RWPE1 (cell line): ENCODE measurements around the gene BICC1.

Source experiments
- CTCF ChIA-PET: fragments of 350-600 bp; sonication (Branson Sonifier 250); formaldehyde crosslinking; extraction: SDS; loops from one replicate; lab custom pipeline; 2021; lab: Yijun Ruan, JAX
- POLR2A ChIA-PET: fragments of 400-600 bp; formaldehyde crosslinking; extraction: SDS; loops from one replicate; lab custom pipeline; 2020; ENCODE audit warnings: antibody characterized with exemption; ENCODE audit not compliant: low non-redundant PET; lab: Yijun Ruan, JAX
- DNase-seq: peaks from one replicate; pipeline ENCODE4 v3.0.0; 2012; ENCODE audit warnings: low spot score
- H3K27ac ChIP-seq: fragments of 450-650 bp; 2 replicates; pipeline ENCODE4 v1.5.1; 2017
- TF ChIP-seq, protein P1 (sequence below): fragments of 450-650 bp; conservative IDR thresholded peaks from 2 replicates; pipeline ENCODE4 v1.5.1; 2017; ENCODE audit warnings: low read depth, mild to moderate bottlenecking

The BICC1 gene, protein sequence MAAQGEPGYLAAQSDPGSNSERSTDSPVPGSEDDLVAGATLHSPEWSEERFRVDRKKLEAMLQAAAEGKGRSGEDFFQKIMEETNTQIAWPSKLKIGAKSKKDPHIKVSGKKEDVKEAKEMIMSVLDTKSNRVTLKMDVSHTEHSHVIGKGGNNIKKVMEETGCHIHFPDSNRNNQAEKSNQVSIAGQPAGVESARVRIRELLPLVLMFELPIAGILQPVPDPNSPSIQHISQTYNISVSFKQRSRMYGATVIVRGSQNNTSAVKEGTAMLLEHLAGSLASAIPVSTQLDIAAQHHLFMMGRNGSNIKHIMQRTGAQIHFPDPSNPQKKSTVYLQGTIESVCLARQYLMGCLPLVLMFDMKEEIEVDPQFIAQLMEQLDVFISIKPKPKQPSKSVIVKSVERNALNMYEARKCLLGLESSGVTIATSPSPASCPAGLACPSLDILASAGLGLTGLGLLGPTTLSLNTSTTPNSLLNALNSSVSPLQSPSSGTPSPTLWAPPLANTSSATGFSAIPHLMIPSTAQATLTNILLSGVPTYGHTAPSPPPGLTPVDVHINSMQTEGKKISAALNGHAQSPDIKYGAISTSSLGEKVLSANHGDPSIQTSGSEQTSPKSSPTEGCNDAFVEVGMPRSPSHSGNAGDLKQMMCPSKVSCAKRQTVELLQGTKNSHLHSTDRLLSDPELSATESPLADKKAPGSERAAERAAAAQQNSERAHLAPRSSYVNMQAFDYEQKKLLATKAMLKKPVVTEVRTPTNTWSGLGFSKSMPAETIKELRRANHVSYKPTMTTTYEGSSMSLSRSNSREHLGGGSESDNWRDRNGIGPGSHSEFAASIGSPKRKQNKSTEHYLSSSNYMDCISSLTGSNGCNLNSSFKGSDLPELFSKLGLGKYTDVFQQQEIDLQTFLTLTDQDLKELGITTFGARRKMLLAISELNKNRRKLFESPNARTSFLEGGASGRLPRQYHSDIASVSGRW

DNA sequence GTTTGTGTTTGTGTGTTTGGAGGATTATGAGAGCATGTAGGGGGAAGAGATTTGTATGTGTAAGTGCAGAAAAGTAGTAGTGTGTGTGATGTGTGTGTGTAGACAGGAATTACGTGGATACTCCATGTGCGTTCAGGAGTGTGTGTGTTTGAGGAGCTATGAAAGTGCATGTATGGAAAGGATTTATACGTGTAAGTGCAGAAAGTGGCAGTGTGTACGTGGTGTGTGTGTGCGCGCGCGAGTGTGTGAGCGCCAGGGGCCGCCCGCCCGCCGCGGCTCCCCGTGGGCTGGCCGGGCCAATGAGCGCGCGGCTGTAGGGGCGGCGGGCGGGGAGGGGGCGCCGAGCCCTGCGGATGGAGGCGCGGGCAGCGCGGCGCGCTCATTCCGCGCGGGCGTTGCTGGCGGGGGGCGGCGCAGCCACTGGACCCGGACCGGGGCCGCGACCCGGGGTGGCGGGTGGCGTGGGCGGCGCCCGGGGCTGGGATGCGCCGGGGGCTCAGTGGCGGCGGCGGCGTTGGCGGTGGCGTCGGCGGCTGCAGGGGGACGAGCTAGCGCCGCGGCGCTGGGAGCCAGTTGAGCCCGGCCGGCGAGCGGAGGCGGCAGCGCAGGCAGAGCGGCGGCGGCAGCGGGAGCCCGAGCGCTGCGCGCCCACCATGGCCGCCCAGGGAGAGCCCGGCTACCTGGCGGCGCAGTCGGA lies at the start of gene BICC1:
BICC1 (plus strand) TSS at position 382 of the 697 bp plus-strand sequence; CDS start at position 654, 272 bp downstream.
- H3K27ac ChIP-seq = peak within 1 kb of the TSS; percentile 63
- TF ChIP-seq, protein P1, sequence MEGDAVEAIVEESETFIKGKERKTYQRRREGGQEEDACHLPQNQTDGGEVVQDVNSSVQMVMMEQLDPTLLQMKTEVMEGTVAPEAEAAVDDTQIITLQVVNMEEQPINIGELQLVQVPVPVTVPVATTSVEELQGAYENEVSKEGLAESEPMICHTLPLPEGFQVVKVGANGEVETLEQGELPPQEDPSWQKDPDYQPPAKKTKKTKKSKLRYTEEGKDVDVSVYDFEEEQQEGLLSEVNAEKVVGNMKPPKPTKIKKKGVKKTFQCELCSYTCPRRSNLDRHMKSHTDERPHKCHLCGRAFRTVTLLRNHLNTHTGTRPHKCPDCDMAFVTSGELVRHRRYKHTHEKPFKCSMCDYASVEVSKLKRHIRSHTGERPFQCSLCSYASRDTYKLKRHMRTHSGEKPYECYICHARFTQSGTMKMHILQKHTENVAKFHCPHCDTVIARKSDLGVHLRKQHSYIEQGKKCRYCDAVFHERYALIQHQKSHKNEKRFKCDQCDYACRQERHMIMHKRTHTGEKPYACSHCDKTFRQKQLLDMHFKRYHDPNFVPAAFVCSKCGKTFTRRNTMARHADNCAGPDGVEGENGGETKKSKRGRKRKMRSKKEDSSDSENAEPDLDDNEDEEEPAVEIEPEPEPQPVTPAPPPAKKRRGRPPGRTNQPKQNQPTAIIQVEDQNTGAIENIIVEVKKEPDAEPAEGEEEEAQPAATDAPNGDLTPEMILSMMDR = no peak
- POLR2A ChIA-PET = no interaction called here
- CTCF ChIA-PET = interaction anchor here (0.6 to 2.3 kb wide), 2 partner anchors 19 to 239 kb away, joined by 3 to 7 read pairs; no protein-coding TSS in a partner anchor
- DNase-seq = peak; percentile 25

DNA sequence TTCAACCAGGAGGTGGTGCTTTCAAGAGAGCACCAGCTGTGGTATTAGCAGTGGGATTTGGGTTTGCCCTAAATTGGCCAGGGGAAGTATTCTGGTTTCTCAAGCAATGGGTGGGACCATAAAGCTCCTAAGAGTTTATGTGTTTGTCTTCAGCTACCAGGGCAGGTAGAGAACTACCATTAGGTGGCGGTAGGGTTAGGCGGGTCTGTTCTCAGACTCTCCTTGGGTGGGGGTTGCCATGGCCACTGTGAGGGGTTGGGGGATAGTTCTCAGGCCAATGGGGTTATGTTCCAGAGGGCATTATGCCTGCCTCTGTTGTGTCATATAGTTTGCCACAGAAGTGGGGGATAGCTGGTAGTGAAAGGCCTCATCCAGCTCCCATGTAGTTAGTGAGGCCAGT lies 47.7 kb upstream of the BICC1 start:
- ChIA-PET CTCF (no interaction called here), POLR2A (no interaction called here)
- TF ChIP-seq, protein P1 = no peak
- no peak for DNase-seq
- no peak overlapping the region for H3K27ac ChIP-seq

DNA sequence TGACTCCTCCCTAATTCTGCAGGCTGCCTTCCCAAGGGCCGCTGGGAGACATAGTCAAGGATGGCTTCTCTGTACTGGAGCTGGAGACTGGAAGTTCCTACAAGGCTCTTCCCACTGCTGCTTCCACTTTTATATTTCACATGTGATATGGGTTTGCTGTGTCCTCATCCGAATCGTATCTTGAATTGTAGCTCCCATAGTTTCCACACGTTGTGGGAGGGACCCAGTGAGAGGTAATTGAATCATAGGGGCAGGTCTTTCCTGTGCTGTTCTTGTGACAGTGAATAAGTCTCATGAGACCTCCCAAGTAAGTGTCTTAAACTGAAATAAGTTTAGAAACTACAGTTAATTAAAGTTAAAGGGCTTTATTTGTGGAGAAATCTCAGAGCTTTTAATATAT lies 47.0 kb upstream of the BICC1 start:
- POLR2A ChIA-PET = no interaction called here
- CTCF ChIA-PET = no interaction called here
- DNase-seq = no peak

DNA sequence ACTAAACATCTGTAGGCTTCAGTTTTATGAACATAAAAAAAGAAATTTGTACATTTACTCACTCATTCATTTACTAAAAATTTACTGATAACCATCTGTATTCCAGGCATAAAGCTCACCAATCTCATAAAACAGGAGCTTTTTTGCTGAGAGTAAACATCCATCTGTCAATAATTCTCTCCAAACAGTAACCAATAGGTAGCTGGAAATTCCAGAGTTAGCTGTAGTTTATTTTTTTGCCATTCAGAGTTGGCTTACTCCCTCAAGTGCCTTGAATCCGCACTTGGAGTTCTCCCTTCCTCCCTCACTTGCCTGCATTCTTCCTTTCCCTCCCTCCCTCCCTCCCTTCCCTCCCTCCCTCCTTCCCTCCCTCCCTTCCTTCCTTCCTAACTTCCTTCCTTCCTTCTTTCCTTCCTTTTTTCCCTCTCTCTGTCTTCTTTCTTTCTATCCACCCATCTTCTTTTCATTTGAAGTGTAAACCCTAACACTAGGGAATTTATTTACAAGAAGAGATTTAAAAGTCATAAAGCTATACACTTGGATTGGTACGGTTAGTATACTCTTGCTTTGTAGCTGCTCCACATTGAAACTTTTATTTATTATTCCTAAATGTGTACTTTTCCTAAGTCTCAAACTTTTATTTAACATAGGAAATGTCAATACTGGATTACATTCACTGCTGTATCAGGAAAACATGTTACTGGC lies 44.6 kb upstream of the BICC1 start:
- H3K27ac ChIP-seq = no peak overlapping the region
- no peak for DNase-seq
- ChIA-PET POLR2A (no interaction called here), CTCF (no interaction called here)
- TF ChIP-seq, protein P1 = no peak

More for the DNA sequence above, 47.0 kb upstream of the BICC1 start:
- no peak overlapping the region for H3K27ac ChIP-seq
- TF ChIP-seq, protein P1 = no peak

DNA sequence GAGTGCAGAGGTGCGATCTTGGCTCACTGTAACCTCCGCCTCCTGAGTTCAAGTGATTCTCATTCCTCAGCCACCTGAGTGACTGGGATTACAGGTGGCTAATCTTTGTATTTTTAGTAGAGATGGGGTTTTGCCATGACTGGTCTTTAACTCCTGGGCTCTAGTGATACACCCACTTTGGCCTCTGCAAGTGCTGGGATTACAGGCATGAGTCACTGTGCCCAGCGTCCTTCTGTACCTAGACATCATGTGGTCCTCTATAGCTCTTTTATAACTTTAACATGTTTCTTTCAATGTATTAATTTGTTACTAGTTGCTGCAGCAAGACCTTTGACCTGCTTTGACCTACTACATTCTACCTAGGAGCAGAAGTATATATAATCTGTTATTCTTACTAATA lies 38.7 kb upstream of the BICC1 start:
- CTCF ChIA-PET = interaction anchor here (0.6 to 0.7 kb wide), 2 partner anchors 33 to 143 kb away, joined by 3 to 4 read pairs; no protein-coding TSS in a partner anchor
- no peak overlapping the region for H3K27ac ChIP-seq
- no peak for DNase-seq
- POLR2A ChIA-PET = no interaction called here
- TF ChIP-seq, protein P1 = no peak
